ENCODE results near the gene HILPDA.
A peak's percentile ranks its signal among the peaks of the same experiment; 100 is the strongest.

Gene HILPDA, protein sequence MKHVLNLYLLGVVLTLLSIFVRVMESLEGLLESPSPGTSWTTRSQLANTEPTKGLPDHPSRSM

DNA sequence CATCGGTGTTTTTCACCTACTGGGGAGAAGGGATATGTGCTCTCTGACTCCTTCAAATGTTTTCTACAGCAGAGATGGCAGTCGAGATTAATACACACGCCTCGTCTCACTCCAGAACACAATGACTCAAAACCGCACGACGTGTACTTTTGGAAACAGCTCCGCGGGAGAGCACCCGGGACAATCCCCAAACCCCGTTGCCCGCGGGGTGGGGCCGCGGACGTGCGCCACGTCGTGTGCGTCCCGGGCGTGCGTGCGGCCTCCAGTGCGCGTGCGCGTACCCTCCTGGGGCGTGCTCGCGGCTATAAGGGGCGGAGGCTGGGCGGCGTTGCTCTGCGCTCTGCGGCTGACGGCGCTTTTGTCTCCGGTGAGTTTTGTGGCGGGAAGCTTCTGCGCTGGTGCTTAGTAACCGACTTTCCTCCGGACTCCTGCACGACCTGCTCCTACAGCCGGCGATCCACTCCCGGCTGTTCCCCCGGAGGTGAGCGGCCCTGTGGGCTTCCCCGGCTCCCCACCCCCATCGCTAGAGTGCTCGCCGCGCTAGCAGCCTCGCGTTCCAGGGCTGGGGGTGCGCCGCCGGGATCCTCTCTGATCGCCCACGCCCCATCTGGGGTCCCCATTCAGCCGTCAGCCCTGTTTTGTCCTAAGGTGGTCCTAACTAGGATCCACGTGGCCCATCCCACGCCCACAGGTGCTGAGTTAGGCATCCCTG, at the start of gene HILPDA:
TSS of gene HILPDA (plus strand) at position 336 of the 712 bp plus-strand sequence. CDS start 1,391 bp downstream, outside the sequence.
- DNase-seq (ENCODE audit: low spot score) = peak; percentile 84

DNA sequence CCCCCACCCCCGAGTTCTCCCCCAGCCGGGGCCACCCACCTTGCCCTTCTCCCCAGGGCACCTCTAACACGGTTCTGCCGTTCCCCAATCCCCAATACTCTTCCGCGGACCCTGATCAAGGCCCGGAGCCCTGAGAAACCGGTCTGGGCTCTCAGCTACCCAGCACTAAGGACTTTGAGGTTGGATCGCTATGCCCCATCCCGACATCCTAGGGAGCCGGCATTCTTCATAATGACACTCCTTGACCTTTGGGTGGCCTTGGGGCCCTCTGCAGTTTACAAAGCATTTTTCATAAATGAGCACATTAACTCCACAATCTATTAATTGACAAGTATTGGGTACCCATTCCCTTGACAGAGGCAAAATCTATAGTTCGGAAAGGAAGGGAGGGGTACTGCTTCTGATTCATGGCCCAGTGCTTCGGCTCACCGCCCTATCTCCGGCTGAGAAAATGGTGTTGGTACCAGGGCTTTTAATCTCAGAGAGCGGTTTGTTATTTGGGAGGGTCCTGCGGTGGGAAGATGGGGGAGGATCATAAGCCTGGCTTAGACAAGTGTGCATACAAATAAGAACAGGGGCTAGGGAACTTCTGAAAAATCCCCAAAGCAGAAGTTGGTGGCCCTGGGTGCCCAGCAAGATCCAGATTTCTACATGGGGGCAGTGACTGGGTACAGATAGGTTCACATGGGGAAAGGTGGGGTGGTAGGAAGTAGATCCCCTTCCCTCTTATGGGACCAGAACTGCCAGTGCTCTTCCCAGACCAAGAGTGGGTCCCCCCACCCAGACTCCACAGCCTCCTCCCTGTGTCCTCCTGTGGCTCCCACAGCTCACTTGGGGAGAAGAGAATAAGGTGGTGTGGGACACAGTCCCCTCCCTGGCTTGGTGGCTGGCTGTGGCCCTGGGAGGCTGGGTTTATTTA, 49.1 kb upstream of the HILPDA start:
- no peak for DNase-seq (ENCODE audit: low spot score)

GRCh38 chr7:128407233-128407589, 48.5 kb upstream of the HILPDA start:
- no peak for DNase-seq (ENCODE audit: low spot score)

DNA sequence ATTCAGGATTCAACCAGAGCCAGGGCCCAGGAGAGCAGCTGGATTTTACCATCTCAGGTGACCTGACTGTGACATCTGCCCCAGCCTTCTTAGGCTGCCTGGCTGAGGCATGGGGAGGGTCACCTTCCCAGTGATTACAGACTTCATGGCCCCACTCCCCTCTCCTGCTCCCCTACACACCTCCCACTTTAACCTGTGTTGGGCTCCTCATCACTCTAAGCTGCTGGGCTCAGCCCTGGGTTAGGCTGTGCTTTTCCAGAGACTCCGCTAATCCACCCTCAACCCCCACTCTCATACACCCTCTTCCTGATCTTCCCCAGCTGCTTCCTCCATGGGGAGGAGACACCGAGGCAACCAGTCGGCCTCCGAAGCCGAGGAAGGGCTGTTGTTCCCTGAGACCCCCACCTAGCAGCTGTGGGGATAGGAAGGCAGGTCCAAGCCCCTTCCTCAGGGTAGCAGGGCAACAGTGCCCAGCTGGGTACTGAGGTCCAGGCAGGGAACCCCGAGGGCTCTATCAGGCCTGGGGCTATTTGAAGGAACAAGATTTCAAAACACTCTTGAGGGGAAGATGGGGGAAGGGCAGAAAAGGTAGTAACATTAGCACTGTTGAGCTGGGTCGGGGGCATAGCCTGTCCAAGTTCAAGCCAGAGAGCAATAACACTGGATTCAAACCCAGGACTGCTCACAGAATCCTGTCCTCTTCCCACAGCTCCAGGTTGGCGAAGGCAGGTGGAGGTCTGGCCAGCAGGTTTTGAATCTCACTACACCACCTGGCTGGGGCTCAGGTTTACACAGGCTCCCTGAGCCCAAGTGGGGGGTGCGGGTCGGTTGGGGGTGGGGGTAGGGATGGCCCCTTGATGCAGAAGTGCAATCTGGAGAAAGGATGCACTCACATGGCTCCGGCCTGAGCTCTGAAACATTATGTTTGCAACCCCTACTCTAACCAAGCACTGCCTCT, 47.6 kb upstream of the HILPDA start:
- no peak for DNase-seq (ENCODE audit: low spot score)

DNA sequence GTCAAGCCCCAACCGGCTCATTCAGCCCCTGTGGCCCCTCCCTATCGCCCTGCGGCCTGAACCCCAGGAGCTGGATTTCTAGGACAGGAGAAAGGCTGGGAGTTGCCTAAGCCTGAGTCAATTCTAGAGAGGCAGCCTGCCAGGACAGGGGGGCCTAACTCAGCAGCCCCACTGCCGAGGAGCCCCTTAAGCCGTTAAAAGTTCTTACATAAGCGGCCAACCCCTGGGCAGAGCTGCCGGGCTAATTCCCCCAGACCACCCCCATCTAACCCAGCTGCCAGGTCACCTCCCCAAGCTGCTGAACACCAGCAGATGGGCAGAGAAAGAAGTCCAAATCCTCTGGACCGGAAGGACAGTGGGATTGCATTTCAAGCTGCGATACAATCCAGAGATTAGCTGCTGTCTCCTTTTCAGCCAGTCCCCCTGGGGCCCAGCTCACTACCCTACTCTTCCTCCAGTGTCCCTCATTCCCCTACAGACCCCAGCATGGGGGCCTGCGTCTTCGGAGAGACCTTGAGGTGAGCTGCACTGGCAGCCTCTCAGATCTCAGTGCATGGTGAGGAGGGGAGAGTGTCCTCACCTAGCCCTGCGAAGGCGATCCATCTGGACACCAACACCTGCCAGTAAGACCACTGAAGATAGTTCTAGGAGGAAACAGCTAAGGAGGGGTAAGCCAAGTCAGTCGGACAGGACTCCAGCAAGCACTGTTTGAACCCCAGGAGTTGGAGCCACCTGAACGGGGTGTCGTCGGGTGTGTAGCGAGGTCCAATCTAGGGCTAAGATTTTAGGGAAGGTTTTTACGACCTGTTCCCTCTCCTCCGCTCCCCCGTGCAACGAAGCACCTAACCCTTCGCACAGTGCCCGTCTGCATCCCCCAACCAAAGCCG, 46.7 kb upstream of the HILPDA start:
- DNase-seq (ENCODE audit: low spot score) = no peak

DNA sequence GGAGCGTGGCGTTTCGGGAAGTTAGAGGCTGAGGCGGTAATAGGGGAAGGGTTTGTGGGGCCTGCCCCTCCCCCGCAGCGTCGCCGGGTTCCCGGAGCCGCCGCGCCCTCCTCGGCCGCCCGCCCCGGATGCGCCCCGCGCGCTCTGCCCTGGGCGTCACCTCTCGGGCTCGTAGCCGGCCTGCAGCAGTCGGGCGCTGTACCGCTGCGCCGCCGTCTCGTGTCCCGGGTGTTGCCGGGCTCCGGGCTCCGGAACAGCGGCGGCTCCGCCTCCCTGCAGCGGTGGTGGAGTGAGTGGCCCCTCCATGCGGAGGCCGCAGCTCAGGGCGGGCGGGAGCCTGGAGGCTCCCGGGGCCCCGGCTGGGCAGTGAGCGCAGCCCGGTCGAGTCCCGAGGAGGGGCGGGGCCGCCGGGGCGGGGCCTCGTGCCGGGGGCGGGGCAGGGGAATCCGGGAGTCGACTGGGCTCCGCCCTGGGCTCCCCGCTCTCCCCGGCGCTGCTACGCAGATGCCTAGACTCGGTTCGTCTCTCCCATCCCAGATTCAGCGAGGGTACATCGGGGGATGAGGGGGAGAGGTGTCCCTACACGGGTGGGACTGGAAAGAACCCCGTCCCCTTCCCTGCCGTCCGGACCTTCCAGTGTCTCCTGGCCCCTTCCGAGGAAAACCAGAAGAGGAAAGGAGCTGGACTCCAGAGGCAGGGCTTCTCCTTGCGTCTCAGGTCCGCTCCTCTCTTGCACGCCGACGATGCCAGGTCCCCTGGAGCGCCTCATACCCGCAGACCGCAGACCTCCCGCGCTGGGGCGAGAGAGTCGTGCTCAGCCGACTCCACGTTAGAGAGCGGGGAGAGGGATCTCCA, 45.9 kb upstream of the HILPDA start, which contains the start of gene IMPDH1:
TSS of gene IMPDH1 (minus strand) at position 387 of the 855 bp plus-strand sequence. CDS start at position 306, 81 bp downstream.
- DNase-seq (ENCODE audit: low spot score) = peak; percentile 46

DNA sequence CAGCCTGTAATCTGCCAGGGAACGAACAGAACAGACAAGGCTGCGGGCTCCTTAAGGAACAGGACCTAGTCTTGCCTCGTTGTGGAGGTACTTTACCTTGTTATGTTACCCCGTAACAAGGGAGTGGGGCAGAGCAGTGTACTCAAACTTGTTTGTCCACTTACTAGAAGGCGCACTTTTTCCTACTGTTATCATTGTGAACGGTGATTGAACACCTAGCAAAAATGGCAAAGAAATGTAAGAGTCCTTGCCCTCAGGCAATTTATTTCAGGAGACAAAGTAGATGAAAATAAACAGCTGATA, 45.3 kb upstream of the HILPDA start:
- no peak for DNase-seq (ENCODE audit: low spot score)

DNA sequence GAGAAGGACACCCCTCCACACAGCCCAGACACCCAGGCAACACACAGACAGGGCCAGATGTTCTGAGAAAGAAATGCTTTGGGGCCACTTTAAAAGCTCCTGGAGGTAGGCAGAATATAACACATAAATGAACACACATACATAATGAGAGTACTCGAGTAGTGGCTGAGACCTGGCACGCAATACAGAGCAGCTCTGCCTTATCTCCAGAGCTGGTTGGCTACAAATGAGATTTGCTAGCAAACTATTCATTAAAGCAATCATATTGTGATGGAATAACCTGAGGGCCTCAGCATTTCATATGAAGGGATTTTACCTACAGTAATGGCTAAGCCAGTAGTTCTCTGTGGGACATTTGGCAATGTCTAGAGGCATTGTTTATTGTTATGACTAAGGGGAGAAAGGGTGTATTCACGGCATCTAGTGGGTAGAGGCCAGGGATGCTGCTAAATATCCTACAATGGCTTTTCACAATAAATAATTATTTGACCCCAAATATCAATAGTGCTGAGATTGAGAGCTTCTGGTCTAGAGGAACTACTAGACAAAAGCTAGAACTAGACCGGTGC, 40.4 kb upstream of the HILPDA start:
- DNase-seq (ENCODE audit: low spot score) = no peak

- no peak for DNase-seq (ENCODE audit: low spot score)
These were observed 38.6 kb upstream of the HILPDA start for GRCh38 chr7:128417071-128417470.

DNA sequence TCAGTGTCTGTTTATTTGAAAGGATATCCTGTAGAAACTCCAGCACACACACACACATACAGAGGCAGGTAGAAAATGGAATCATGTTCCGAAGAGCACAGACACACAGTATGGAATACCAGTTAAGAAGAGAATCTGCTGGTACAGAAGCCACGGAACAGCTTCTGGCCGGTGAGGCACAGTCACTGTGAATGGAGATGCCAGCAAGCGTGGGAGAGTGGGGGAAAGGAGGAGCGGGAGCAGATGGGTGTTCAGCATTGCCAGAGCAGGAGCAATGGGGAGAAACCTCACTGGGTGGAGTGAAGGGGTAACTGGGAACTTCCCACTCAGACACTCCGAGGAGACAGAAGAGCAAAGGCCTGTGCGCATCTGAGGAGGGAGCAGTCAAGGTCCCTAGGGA, 36.4 kb upstream of the HILPDA start:
- DNase-seq (ENCODE audit: low spot score) = no peak

DNA sequence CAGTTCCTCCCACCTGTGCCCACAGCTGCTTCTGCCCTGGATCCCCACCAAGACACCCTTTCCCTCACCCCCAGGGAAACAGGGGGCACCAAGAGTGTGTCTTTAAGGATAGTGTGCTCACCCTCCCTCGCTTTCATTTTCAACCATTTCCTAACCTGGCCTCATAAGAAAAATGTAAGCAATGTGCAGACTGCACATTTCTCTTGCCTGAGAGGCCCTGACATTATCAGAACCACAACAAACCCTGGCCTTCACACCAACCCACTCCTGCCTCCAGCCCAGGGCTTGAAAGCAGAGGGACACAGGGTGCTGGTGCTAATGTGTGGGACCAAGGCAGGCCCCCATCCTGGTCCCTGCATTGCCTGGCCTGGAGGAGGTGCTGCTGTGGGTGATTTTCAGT, 34.9 kb upstream of the HILPDA start:
- no peak for DNase-seq (ENCODE audit: low spot score)

- no peak for DNase-seq (ENCODE audit: low spot score)
These were observed 34.3 kb upstream of the HILPDA start for GRCh38 chr7:128421384-128421783.

- DNase-seq (ENCODE audit: low spot score) = no peak
These were observed 33.6 kb upstream of the HILPDA start for GRCh38 chr7:128422037-128422436.

DNA sequence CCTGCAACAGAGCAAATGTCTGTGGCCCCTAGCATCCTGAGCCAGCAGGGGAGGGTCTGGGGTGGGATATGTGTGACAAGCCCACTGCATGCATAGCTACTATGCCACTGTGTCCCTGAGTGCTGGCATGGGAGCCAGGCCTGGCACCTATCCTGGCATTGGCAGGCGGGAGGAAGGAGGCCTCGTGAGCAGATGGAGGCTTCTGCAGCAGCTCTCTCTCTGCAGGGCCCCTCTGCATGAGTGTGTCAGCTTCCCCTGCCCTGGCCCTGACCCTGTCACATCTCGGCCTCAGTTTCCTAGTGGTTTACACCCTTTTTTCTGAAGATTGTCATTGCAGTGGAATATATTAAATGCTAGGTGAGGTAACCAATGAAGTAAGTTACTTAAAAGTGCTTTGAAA, 32.8 kb upstream of the HILPDA start:
- no peak for DNase-seq (ENCODE audit: low spot score)

DNA sequence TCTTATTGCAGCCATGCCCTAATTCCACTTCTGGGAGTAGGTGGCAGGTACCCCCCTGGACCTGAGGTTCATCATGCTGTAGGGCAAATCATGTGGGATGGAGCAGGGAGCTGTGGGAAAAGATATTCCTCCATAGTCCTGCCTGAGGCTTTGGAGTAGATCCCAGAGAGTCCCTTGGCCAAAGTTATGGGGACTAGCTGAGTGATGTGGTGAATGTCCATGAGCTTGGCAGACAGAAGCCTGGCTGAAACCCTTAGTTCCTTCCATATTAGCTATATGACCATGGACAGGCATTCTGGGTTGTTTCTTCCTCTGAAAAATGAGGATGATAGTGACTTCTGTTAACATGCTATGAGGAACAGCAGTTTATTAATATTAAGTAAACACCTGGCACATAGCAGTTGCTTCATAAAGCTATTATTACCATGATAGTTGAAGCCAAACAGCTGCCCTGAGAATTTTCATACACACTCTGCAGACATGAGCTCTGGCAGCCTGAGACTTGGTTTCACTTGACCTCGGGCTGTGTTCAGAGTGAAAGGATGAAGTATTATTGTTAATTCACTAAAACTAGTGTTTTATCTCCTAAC, 30.9 kb upstream of the HILPDA start:
- DNase-seq (ENCODE audit: low spot score) = no peak

DNA sequence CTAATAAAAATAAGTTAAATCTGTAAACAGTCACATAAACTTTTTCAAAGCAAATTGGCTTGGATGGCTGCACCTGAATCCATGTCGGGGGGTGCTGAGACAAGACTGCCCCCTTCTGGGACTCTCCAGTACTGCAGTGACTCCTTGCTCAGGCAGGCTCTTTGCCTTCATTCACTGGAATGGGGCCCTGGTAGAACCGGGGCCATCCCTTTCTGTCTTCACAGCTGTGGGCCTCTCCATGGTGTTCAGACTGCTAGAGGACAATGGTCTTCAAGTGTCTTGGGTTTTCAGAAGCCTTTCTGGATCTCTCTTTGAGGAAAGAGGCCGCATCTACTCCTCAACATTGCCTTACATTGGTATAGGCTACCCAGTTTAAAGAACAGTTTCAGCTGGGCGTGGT, 29.8 kb upstream of the HILPDA start:
- DNase-seq (ENCODE audit: low spot score) = peak; percentile 55

- DNase-seq (ENCODE audit: low spot score) = peak; percentile 72
These were observed 28.3 kb upstream of the HILPDA start for GRCh38 chr7:128427289-128427891.

- DNase-seq (ENCODE audit: low spot score) = no peak
These were observed 25.5 kb upstream of the HILPDA start for GRCh38 chr7:128430207-128430606.

GRCh38 chr7:128431221-128431620, 24.5 kb upstream of the HILPDA start:
- no peak for DNase-seq (ENCODE audit: low spot score)
